ENCODE results near the gene MSI2. TPM values are rescaled to one million over a fixed set of nuclear protein-coding genes. Genes with fewer than 3 reads are reported as not detected.

MSI2 gene
- total RNA-seq, 2 donors from 2014 or later, result 30.1 to 41.1 TPM

DNA sequence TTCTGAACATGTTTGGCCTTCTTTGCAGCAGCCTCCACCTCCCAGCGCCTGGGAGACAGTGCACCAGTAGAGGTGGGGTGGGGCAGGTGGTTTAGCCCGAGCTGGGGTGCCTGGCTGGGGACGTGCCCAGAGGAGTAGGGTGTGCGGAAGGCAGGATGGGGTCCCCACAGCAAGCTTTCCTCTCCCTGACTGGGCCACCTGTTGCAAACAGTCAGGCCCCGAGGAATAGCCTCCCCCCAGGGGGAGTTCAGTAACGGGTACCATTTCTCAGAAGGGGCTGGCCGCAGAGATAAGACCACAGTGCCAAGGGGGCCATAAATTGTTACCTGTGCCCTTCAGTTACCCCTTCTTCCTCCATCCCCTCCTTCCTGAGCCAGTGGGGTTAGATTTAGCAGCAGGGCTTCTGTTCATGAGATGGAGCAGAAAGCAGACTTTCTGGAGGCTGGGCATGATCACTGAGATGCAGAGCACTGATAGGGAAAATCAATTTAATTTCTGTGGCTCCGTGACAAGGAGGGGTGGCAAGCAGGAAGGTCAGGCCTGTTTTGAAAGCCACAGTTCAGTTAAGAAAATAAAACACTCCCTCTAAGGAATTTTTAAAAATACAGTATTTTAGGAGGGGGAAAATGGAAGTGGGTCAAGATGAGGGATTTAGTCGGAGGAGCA is 181.9 kb downstream of the MSI2 start:
- Histone ChIP-seq H3K4me3 (no peak overlapping the region), H3K27ac (no peak overlapping the region), H3K4me1 (peaks cover 4 to 47% of the 10 kb centered on the region in 2 donors), H3K27me3 (no peaks in the 10 kb centered on the region), H3K36me3 (no peaks in the 10 kb centered on the region), H3K9me3 (no peaks in the 10 kb centered on the region)
- TF ChIP-seq, protein P1, sequence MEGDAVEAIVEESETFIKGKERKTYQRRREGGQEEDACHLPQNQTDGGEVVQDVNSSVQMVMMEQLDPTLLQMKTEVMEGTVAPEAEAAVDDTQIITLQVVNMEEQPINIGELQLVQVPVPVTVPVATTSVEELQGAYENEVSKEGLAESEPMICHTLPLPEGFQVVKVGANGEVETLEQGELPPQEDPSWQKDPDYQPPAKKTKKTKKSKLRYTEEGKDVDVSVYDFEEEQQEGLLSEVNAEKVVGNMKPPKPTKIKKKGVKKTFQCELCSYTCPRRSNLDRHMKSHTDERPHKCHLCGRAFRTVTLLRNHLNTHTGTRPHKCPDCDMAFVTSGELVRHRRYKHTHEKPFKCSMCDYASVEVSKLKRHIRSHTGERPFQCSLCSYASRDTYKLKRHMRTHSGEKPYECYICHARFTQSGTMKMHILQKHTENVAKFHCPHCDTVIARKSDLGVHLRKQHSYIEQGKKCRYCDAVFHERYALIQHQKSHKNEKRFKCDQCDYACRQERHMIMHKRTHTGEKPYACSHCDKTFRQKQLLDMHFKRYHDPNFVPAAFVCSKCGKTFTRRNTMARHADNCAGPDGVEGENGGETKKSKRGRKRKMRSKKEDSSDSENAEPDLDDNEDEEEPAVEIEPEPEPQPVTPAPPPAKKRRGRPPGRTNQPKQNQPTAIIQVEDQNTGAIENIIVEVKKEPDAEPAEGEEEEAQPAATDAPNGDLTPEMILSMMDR (IDR thresholded peaks at IDR 0.05), result no peak
- no peak for DNase-seq (ENCODE audit: low spot score)

- DNase-seq (ENCODE audit: low spot score), result no peak
- H3K4me1 ChIP-seq, result peaks cover 4 to 61% of the 10 kb centered on the region in 2 donors
- no peaks in the 10 kb centered on the region for H3K27me3 ChIP-seq
- H3K4me3 ChIP-seq, result no peak overlapping the region
- no peaks in the 10 kb centered on the region for H3K9me3 ChIP-seq
- peak overlapping the region in 1 of 2 donors; percentile 73 for H3K27ac ChIP-seq
- no peaks in the 10 kb centered on the region for H3K36me3 ChIP-seq
- TF ChIP-seq, protein P1 (IDR thresholded peaks at IDR 0.05), result no peak
Measured at GRCh38 chr17:57439651-57440050, 183.3 kb downstream of the MSI2 start.

GRCh38 chr17:57440522-57441269 is 184.4 kb downstream of the MSI2 start:
- Histone ChIP-seq H3K27ac (peak overlapping the region; percentile 73 to 74), H3K4me3 (no peak overlapping the region), H3K9me3 (no peaks in the 10 kb centered on the region), H3K36me3 (no peaks in the 10 kb centered on the region), H3K4me1 (peaks cover 4 to 72% of the 10 kb centered on the region in 2 donors), H3K27me3 (no peaks in the 10 kb centered on the region)
- DNase-seq (ENCODE audit: low spot score), result peak; percentile 89
- TF ChIP-seq, protein P1 (IDR thresholded peaks at IDR 0.05), result peak; percentile 33 to 68

- TF ChIP-seq, protein P1 (IDR thresholded peaks at IDR 0.05), result no peak
- Histone ChIP-seq H3K27ac (peak overlapping the region; percentile 73 to 74), H3K36me3 (no peaks in the 10 kb centered on the region), H3K27me3 (no peaks in the 10 kb centered on the region), H3K9me3 (no peaks in the 10 kb centered on the region), H3K4me1 (peaks cover 4 to 75% of the 10 kb centered on the region in 2 donors), H3K4me3 (no peak overlapping the region)
- DNase-seq (ENCODE audit: low spot score), result no peak
Measured at GRCh38 chr17:57441270-57441600, 184.9 kb downstream of the MSI2 start.

DNA sequence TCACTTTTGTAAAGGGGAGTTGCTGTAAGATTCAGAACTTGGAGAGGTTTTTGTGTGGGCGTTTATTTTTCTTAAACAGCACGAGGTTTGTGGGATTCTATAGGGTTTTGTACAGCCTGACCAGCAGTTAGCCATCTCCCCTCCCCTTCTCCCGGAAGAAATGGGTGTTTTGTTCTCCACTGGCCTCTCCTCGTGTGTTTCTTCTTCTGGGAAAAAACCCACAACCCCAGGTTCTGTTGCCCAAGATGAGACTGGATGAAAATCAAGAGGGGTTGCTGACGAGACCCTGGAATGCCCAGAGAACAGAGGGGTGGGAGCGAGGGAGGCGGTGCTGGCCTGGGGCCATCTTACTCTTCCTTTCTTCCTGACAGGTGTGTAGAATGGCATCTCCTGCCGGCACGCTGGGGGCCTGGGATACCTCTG is 186.1 kb downstream of the MSI2 start:
- Histone ChIP-seq H3K36me3 (no peaks in the 10 kb centered on the region), H3K4me1 (peaks cover 4 to 66% of the 10 kb centered on the region in 2 donors), H3K27ac (peak overlapping the region in 1 of 2 donors; percentile 73), H3K27me3 (no peaks in the 10 kb centered on the region), H3K4me3 (no peak overlapping the region), H3K9me3 (no peaks in the 10 kb centered on the region)
- no peak for DNase-seq (ENCODE audit: low spot score)
- TF ChIP-seq, protein P1 (IDR thresholded peaks at IDR 0.05), result no peak

Data from right atrium auricular region (tissue), 2 donors.